COLO829 (cell line): ENCODE measurements around the gene OR10H2.
"Not testable (repeated sequence)": the region's sequence is repeated elsewhere in the genome, so short reads cannot be mapped to it uniquely, and the experiment has no call there.

Source experiments
- DNase-seq: peaks from one replicate; pipeline ENCODE4 v3.0.0; 2012; ENCODE audit warnings: low spot score

OR10H2 gene, protein sequence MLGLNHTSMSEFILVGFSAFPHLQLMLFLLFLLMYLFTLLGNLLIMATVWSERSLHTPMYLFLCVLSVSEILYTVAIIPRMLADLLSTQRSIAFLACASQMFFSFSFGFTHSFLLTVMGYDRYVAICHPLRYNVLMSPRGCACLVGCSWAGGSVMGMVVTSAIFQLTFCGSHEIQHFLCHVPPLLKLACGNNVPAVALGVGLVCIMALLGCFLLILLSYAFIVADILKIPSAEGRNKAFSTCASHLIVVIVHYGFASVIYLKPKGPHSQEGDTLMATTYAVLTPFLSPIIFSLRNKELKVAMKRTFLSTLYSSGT

DNA sequence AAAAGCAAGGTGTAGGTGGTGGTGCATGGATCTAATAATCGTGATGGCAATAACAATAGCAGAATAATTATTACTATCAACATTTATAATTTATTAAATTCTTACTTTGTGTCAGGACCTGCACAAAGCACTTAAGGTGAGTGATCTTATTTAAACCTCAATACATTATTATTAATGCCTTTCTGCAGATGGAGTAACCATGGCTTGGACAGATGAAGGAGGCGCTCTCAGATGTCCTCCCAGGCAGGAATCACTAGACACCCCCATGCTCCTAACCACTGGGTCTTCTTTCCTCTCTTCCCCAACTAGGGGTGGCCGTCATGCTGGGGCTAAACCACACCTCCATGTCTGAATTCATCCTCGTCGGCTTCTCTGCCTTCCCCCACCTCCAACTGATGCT lies at the start of gene OR10H2:
Gene OR10H2, plus strand, starts transcription at position 301 of the 400 bp plus-strand sequence. Its CDS starts 20 bp downstream, at position 321.
- no peak for DNase-seq

- DNase-seq = no peak
Observed at GRCh38 chr19:15679089-15679488, 48.7 kb upstream of the OR10H2 start.

DNA sequence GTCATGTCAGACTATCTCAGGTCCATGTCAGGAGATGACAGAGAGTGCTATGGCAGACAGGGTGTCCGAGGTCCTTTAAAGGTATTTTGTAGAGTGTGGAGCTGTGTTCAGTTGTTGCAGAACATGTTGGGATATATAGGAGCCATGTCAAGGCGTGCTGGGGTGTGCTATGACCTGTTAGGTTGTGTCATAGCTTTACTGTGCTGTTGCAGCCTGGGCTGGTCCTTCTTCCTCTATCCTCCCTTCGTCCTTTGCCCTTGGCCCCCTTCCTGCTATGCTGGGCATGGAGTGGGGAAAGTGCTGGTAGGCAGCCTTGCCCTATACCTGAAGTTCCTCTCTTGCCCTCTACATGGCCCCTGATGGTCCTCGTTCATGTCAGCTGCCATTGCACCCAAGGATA lies 48.0 kb upstream of the OR10H2 start:
- DNase-seq = not testable (repeated sequence)

DNA sequence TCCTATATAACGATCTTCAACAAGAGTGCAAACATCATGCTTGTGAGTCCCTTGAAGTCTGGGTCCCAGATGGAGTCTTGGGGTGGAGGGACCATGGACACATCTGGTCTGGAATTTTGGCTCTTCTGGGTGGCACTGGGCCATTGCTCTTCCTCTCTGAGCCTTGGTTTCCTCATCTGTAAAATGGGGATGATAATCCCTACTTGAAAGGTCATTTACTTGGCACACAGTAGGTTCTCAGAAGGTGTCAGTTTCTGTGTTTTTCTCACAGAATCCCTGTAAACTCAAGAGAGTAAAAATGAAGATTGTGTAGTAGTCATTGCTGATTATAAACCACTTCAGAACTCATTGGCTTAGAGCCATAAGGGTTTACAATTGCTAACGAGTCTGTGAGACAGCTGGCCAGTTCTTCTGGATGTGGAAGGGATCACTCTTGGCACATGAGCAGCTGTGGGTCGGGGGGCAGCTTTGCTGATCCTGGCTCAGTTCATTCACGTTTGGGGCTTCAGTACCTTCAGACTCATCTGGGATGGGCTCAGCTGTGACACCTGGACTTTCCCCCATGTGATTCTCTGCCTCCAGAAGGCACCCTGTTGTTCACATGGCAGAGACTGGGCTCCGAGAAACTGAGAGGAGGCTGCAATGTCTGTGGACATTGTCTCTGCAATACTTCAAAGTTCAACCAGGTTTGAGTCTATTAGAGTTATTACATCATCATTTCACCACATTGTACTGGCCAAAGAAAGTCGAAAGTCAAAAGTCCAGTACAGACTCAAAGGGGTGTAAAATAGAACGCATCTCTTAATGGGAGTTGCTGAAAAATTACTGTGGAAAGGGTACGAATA lies 47.1 kb upstream of the OR10H2 start:
- DNase-seq = no peak

GRCh38 chr19:15683411-15683810 lies 44.4 kb upstream of the OR10H2 start:
- no peak for DNase-seq

- DNase-seq = no peak
Observed at GRCh38 chr19:15684828-15685227, 43.0 kb upstream of the OR10H2 start.

- no peak for DNase-seq
Observed at GRCh38 chr19:15696654-15697194, 31.1 kb upstream of the OR10H2 start.

DNA sequence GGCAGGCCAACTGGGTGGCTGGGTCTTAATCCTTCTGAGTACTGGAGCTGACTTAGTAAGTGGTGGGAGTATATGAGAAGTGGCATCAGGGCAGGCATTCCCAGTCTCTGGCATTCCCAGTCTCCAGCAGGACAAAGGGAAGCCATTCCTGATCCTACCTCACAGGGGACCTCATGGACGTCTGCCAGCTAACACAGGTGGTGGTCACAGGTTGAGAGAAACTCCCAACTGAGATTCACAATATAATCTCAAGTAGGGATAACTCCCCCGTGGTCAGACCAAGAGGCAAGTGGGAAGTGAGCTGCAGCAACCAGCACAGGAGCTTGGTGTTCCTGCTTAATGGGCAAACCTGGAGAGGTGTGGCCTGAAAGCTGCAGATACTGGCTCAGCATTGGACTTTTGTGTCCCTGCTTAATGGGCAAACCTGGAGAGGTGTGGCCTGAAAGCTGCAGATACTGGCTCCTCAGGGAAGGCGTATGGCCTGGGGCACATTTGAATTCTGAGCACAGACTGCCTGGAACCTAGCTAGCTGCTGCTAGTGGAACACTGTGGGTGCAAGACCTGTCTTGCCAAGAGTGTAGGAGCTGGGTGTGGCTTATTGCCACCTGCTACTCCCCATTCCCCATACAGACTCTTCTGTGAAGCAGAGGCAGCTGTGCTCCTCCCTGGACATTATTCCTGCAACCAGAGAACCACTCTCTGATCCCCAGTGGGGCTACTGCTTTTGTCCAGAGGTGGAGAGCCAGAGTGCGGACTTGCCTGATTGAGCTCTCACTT lies 25.9 kb upstream of the OR10H2 start:
- DNase-seq = no peak

GRCh38 chr19:15702534-15702930 lies 25.3 kb upstream of the OR10H2 start:
- no peak for DNase-seq

- no peak for DNase-seq
Observed at GRCh38 chr19:15714638-15715037, 13.2 kb upstream of the OR10H2 start.

- DNase-seq = no peak
Observed at GRCh38 chr19:15715642-15716041, 12.2 kb upstream of the OR10H2 start.

DNA sequence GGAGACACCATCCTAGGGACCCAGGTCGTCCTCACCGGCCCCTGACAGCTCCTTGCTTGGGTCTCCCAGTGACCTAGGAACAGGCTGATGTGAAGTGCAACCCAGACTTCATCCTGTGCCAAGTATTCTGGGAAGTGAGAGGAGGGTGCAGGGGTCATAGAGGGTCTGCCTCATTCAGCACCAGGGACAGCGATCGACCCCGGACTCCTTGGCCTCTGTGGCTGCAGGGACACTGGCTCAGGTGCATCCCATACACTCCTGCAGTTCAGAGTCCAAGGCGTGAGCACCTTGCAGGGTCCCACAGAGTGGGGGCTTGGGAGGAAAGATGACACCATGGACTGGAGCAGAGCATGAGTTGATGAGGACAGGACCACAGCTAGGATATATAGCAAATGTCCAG lies 10.0 kb upstream of the OR10H2 start:
- no peak for DNase-seq

DNA sequence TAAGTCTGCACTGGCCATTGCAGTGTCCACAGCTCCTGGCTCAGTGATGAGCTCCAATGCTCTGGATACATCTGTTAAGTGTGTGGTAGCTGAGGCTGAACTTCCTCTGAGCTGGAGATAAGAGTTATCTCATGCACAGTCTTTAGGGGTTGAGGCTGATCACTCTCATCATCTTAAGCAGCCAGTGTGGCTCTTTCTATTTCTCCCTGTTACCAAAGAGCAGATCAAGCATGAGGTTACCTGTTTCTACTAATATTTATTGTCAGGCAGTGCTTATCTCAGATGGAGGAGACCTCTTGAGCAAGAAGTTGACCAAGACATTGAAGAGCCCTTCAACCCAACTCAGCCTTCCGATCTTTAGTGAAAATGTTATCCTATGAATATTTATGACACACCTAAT lies 6.6 kb upstream of the OR10H2 start:
- DNase-seq = no peak

DNA sequence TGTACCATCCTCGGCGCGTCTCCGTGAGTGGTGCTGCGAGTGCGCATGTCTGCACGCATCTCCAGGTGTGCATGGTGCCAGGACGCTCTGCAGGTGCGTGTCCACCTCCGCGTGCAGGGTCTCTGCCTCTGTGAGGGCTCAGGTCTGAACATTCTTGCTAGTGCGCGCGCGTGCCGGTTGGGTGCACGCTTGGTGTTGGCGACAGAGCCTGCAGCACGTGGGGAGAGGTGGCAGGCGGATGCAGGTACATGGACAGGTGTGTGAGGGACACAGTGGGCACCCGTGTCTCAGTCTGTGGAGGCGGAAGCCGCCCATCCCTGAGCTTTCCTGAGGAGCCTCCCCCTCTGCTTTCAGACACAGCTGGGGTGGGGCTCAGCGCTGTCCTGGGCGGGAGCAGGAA lies 4.9 kb upstream of the OR10H2 start:
- DNase-seq = no peak

- no peak for DNase-seq
Observed at GRCh38 chr19:15730538-15730937, 2.7 kb downstream of the OR10H2 start.

GRCh38 chr19:15732388-15732787 lies 4.6 kb downstream of the OR10H2 start:
- DNase-seq = no peak

DNA sequence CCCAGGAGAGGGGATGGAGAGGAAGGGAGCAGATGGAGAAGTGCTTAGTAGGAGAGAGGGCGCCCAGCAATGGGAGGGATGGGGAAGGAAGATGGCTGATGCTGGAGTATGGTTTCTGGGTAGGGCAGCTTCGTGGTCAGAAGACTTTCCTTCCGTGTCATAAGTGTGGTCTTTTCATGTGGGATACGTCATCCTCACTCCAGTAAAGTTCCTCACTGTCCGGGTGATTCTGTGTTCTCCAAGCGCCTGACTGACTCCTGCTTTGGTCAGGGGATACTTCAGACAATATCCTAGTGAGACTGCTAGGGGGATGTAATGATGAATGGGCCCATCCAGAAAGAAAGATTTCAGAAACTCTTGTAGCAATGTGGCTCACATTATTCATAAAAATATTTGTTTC lies 6.1 kb downstream of the OR10H2 start:
- no peak for DNase-seq

DNA sequence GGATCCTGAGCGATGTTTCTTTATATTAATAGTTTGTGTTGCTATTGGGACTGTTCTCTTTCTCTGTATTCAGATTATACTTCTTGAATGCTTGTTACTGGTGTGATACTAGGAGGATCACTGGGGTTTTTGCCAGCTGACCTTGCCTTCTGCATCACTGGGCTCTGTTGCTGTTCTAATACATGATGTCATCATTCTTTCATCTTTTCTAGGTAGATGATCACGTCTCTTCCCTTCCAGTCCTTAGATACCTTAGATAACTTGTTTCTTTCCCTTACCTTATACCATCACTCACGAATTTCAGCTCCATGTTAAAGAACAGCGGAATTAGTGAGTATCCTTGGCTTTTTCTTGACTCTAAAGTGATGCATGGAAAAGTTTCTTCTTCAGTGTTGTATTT lies 9.9 kb downstream of the OR10H2 start, which contains the start of gene OR10H3:
Gene OR10H3, plus strand, starts transcription at position 264 of the 400 bp plus-strand sequence. CDS start 3,408 bp downstream, outside the sequence.
- DNase-seq = no peak

GRCh38 chr19:15740785-15741184 lies 13.0 kb downstream of the OR10H2 start:
- no peak for DNase-seq

DNA sequence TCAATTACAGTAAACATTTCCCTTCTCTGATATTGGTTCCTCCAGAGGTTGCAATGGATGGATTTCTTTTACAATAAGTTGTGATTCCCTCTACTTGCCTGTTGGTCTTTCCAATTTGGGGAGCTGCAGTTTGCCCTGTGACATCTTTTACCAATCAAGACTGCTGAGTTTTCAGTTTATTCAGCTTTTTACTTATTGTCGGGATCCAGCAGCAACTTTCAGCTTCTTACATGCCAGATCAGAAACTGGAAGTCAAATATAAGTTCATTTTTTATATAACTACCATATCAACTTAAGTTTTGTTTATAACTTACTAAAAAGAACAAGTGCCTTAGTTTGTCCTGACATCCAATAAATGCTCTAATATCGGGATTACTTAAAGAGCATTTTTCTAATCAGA lies 20.4 kb downstream of the OR10H2 start:
- DNase-seq = no peak

- no peak for DNase-seq
Observed at GRCh38 chr19:15758379-15758778, 30.6 kb downstream of the OR10H2 start.

GRCh38 chr19:15759962-15760565 lies 32.2 kb downstream of the OR10H2 start:
- no peak for DNase-seq
